Lower lobe of right lung (tissue), 2 donors: ENCODE results near the gene GSTM5. TPM values are rescaled to one million over a fixed set of nuclear protein-coding genes. Genes with fewer than 3 reads are reported as not detected.

Experiments
- ATAC-seq, 2 donors: fragments of 200-7000 bp; cut with Tn5 transposase; one replicate each; pipeline ENCODE4 v1.9.1; 2020 to 2022; ENCODE audit warnings: mild to moderate bottlenecking in 2 of 2, moderate library complexity in 2 of 2
- DNase-seq: peaks from one replicate; pipeline ENCODE4 v3.0.0-alpha.2; 2020
- H3K27ac ChIP-seq: fragments of 200-600 bp; one replicate; pipeline ENCODE4 v1.8.0; 2022
- H3K27me3 ChIP-seq: fragments of 200-600 bp; one replicate; pipeline ENCODE4 v1.8.0; 2022; ENCODE audit warnings: low read depth
- H3K36me3 ChIP-seq: fragments of 200-600 bp; one replicate; pipeline ENCODE4 v1.8.0; 2022; ENCODE audit warnings: mild to moderate bottlenecking
- H3K4me1 ChIP-seq: fragments of 200-600 bp; one replicate; pipeline ENCODE4 v1.8.0; 2022
- H3K4me3 ChIP-seq: fragments of 200-600 bp; one replicate; pipeline ENCODE4 v1.8.0; 2022; ENCODE audit warnings: mild to moderate bottlenecking
- H3K9me3 ChIP-seq: fragments of 200-600 bp; one replicate; pipeline ENCODE4 v1.8.0; 2022
- intact Hi-C: fragments of 100-400 bp; cut with DNase I; formaldehyde crosslinking; loops from one replicate; pipeline ENCODE4 v1.11.0; 2022
- total RNA-seq: library from RNA; stranded (reverse); fragmentation: NEBNext Ultra II Directional; extraction: Animal tissue kit (Norgen Biotek cat#: 25700); gene quantifications from one replicate; pipeline ENCODE4 v1.2.1, GENCODE V29; 2021
- TF ChIP-seq, protein P1 (sequence below): fragments of 200-600 bp; IDR thresholded peaks from one replicate; pipeline ENCODE4 v1.8.0; 2022; ENCODE audit warnings: antibody characterized with exemption, mild to moderate bottlenecking
- donor health status: DM: no; HTN: yes; CAD: no; lungs with severe emphysema.

GSTM5 gene
- total RNA-seq, 1 donor from 2014 or later: 11.7 TPM

DNA sequence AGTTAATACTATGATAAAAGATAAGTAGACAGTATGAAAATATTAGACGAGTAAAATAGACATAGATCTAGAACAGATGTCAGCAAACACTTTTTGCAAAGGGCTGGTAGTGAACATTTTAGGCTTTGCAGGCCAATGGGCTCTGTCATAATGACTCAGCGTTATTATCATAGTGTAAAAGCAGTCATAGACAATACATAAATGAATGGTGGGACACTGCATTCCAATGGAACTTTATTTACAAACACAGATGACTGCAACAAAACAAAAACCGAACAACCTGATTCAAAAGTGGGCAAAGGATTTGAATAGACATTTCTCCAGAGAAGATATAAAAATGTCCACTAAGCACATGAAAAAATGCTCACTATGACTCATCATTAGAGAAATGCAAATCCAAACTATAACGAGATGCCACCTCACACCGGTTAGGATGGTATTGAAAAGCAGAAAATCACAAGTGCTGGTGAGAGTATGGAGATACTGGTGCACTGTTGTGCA, 7.3 kb downstream of the GSTM5 start:
- intact Hi-C loops: no loop called here
- no peaks in the 10 kb centered on the region for H3K27me3 ChIP-seq
- no peaks in the 10 kb centered on the region for H3K36me3 ChIP-seq
- TF ChIP-seq, protein P1, sequence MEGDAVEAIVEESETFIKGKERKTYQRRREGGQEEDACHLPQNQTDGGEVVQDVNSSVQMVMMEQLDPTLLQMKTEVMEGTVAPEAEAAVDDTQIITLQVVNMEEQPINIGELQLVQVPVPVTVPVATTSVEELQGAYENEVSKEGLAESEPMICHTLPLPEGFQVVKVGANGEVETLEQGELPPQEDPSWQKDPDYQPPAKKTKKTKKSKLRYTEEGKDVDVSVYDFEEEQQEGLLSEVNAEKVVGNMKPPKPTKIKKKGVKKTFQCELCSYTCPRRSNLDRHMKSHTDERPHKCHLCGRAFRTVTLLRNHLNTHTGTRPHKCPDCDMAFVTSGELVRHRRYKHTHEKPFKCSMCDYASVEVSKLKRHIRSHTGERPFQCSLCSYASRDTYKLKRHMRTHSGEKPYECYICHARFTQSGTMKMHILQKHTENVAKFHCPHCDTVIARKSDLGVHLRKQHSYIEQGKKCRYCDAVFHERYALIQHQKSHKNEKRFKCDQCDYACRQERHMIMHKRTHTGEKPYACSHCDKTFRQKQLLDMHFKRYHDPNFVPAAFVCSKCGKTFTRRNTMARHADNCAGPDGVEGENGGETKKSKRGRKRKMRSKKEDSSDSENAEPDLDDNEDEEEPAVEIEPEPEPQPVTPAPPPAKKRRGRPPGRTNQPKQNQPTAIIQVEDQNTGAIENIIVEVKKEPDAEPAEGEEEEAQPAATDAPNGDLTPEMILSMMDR: no peak
- no peak overlapping the region for H3K27ac ChIP-seq
- ATAC-seq (no peak), DNase-seq (no peak)
- H3K9me3 ChIP-seq: no peaks in the 10 kb centered on the region
- no peaks in the 10 kb centered on the region for H3K4me1 ChIP-seq
- H3K4me3 ChIP-seq: no peak overlapping the region

DNA sequence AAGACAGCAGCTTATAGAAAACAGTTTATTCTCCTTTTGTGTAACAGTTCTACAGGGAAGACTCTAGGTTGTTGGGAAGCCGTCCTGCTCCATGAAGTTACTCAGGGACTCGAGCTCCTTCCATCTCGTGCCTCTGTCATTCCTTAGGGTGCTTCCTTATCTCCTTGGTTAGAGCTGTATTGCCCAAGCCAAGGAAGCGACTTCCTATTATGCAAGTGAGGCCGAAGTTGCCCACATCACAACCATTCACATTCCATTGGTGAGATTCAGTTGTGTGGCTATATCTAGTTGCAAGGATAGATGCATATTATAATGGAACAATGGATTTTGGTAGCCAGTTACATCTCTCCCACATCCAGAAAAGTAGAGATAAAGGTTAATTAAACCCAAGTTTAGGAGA, 9.0 kb downstream of the GSTM5 start:
- TF ChIP-seq, protein P1: no peak
- Histone ChIP-seq H3K36me3 (no peaks in the 10 kb centered on the region), H3K4me3 (no peak overlapping the region), H3K4me1 (no peaks in the 10 kb centered on the region), H3K27ac (no peak overlapping the region), H3K9me3 (no peaks in the 10 kb centered on the region), H3K27me3 (no peaks in the 10 kb centered on the region)
- intact Hi-C loops: no loop called here
- ATAC-seq: no peak
- DNase-seq: no peak

DNA sequence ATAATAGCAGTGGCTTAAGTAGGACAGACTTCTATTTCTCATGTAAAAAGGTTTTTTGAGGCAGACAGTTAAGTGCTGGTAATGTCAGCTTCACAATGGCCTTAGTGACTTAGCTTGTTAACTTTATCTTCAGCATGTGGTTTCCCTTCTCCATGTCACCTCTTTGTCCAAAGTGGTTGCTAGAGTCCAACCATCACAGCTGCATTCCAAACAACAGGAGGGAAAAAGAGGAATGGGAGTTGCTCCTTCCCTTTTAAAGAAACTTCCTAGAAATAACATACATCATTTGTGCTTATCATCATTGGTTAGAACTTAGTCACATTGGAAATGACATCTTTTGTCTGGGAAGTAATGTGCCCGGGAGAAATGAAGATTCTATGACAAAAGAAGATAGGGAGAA, 9.9 kb downstream of the GSTM5 start:
- no peaks in the 10 kb centered on the region for H3K36me3 ChIP-seq
- intact Hi-C loops: no loop called here
- no peaks in the 10 kb centered on the region for H3K27me3 ChIP-seq
- ATAC-seq (no peak), DNase-seq (no peak)
- no peak overlapping the region for H3K4me3 ChIP-seq
- no peak overlapping the region for H3K27ac ChIP-seq
- TF ChIP-seq, protein P1: no peak
- no peaks in the 10 kb centered on the region for H3K4me1 ChIP-seq
- H3K9me3 ChIP-seq: no peaks in the 10 kb centered on the region

DNA sequence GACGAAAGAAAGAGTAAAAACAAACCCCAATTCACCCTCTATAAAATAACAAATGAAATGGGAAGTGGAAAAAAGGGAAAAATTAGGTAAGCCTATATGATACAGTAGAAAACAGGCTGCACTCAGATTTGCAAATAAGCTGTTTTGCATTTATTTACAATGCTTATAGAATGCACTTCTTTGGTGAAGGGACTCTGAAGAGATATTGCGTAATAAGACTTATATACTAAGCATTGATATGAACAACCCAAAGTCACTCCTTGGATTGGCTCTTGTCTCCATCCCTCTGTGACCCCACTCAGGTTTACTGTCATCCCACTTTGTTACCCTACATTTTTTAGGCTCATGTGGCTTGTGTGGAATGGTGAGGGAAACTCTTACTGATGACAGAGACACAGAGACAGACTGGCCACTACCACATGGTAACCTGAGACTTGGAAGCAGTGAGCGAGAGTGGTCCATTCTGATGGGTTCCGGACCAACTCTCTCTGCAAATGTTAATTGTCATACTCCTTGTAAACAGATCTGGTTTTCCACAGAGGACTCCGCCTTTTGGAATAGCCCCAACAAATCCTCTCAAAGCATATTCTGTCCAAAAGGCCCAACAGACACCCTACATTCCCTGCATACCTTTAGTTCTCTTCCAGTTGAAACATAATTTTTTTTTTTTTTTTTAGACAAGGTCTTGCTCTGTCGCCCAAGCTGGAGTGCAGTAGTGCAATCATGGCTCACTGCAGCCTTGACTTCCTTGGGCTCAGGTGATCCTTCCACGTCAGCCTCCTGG, 11.0 kb downstream of the GSTM5 start:
- TF ChIP-seq, protein P1: no peak
- Histone ChIP-seq H3K27ac (no peak overlapping the region), H3K4me1 (no peaks in the 10 kb centered on the region), H3K27me3 (no peaks in the 10 kb centered on the region), H3K9me3 (no peaks in the 10 kb centered on the region), H3K36me3 (no peaks in the 10 kb centered on the region), H3K4me3 (no peak overlapping the region)
- intact Hi-C loops: no loop called here
- no peak for ATAC-seq
- no peak for DNase-seq

DNA sequence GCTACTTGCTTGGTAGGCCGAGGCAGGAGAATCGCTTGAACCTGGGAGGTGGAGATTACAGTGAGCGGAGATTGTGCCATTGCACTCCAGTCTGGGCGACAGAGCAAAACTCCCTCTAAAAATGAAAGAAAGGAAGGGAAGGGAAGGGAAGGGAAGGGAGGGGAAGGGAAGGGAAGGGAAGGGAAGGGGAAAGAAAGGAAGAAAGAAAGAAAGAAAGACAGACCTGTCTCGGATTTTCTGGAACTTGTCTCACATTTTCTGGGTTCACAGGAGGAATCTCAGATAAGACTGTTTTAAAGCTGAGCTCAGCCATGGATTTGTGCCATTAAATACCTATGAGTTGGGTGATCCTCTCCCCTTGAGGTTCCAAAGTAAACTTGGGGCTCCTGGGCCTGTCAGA, 12.9 kb downstream of the GSTM5 start:
- intact Hi-C loops: no loop called here
- Histone ChIP-seq H3K36me3 (no peaks in the 10 kb centered on the region), H3K4me1 (no peaks in the 10 kb centered on the region), H3K27ac (no peak overlapping the region), H3K27me3 (no peaks in the 10 kb centered on the region), H3K4me3 (no peak overlapping the region), H3K9me3 (no peaks in the 10 kb centered on the region)
- DNase-seq (no peak), ATAC-seq (no peak)
- TF ChIP-seq, protein P1: no peak
